SK-N-SH treated with all-trans-retinoic acid at 6 μM for 48 hours (cell line): ENCODE results near the gene KIAA1217.

Source experiments
- ARNTL ChIP-seq: fragments of 450-650 bp; formaldehyde crosslinking; IDR thresholded peaks from 2 replicates; pipeline ENCODE4 v1.5.0; 2020; ENCODE audit warnings: low read depth, mild to moderate bottlenecking, moderate library complexity, borderline replicate concordance
- GLIS3 ChIP-seq: fragments of 250-450 bp; sonication (Bioruptor Pico); IDR thresholded peaks from 2 replicates; pipeline ENCODE4 v1.5.0; 2020; ENCODE audit warnings: mild to moderate bottlenecking, moderate library complexity
- ISL1 ChIP-seq: fragments of 250-450 bp; sonication (Bioruptor Pico); IDR thresholded peaks from 2 replicates; pipeline ENCODE4 v2.1.2; 2022; ENCODE audit warnings: mild to moderate bottlenecking, moderate library complexity
- OSR1 ChIP-seq: fragments of 250-450 bp; sonication (Bioruptor Pico); IDR thresholded peaks from 2 replicates; pipeline ENCODE4 v1.8.0; 2022; ENCODE audit warnings: moderate library complexity, mild to moderate bottlenecking, inconsistent platforms
- PATZ1 ChIP-seq: fragments of 250-450 bp; sonication (Bioruptor Pico); IDR thresholded peaks from 2 replicates; pipeline ENCODE4 v1.8.0; 2020; ENCODE audit warnings: mild to moderate bottlenecking, moderate library complexity, borderline replicate concordance
- PPARA ChIP-seq: fragments of 250-450 bp; sonication (Bioruptor Pico); IDR thresholded peaks from 2 replicates; pipeline ENCODE4 v1.5.0; 2020; ENCODE audit warnings: mild to moderate bottlenecking, borderline replicate concordance
- RARB ChIP-seq: fragments of 250-450 bp; sonication (Bioruptor Pico); IDR thresholded peaks from 2 replicates; pipeline ENCODE4 v1.8.0; 2021; ENCODE audit warnings: mild to moderate bottlenecking, moderate library complexity
- ZFP30 ChIP-seq: fragments of 450-650 bp; formaldehyde crosslinking; IDR thresholded peaks from 2 replicates; pipeline ENCODE4 v1.5.0; 2022; ENCODE audit warnings: mild to moderate bottlenecking, moderate library complexity
- ZNF565 ChIP-seq: fragments of 450-650 bp; formaldehyde crosslinking; conservative IDR thresholded peaks from 2 replicates; pipeline ENCODE4 v1.5.0; 2020; ENCODE audit warnings: low read depth, mild to moderate bottlenecking, moderate library complexity
- TF ChIP-seq, protein P1 (sequence below): fragments of 250-450 bp; sonication (Bioruptor Pico); IDR thresholded peaks from 2 replicates; pipeline ENCODE4 v1.5.1; 2020; ENCODE audit warnings: low read depth, mild to moderate bottlenecking, moderate library complexity
- TF ChIP-seq, protein P2 (sequence below): fragments of 250-450 bp; sonication (Bioruptor Pico); IDR thresholded peaks from 2 replicates; pipeline ENCODE4 v1.8.0; 2021; ENCODE audit warnings: low read depth, mild to moderate bottlenecking, moderate library complexity, borderline replicate concordance

DNA sequence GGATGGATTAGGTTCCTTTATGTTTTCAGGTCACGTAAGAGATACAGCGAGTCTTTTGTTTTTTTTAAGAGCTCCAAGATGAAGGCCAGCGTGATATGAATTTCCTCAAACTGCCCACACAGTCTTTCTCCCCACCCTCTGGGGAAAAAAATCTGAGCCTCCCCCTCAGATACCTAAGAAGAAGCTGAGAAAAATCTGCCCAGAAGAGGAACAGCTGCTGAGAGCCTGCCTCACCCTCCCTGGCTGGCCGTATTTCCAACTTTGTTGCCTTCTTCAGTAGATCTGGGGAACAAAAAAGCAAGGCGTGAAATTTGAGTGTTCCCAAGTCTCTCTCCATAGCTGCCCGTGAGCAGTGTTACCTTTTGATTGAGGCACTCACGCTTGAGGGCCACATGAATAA is 208.1 kb downstream of the KIAA1217 start:
- no peak for TF ChIP-seq ZNF565 (CRISPR knock-in tag)
- no peak for TF ChIP-seq ISL1 (CRISPR knock-in tag)
- no peak for TF ChIP-seq ZFP30
- no peak for TF ChIP-seq PATZ1 (CRISPR knock-in tag)
- TF ChIP-seq GLIS3 (CRISPR knock-in tag), result no peak
- TF ChIP-seq OSR1 (CRISPR knock-in tag), result no peak
- TF ChIP-seq PPARA, result no peak
- no peak for TF ChIP-seq RARB (CRISPR knock-in tag)
- TF ChIP-seq, protein P1, sequence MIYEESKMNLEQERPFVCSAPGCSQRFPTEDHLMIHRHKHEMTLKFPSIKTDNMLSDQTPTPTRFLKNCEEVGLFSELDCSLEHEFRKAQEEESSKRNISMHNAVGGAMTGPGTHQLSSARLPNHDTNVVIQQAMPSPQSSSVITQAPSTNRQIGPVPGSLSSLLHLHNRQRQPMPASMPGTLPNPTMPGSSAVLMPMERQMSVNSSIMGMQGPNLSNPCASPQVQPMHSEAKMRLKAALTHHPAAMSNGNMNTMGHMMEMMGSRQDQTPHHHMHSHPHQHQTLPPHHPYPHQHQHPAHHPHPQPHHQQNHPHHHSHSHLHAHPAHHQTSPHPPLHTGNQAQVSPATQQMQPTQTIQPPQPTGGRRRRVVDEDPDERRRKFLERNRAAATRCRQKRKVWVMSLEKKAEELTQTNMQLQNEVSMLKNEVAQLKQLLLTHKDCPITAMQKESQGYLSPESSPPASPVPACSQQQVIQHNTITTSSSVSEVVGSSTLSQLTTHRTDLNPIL (CRISPR knock-in tag), result no peak
- TF ChIP-seq, protein P2, sequence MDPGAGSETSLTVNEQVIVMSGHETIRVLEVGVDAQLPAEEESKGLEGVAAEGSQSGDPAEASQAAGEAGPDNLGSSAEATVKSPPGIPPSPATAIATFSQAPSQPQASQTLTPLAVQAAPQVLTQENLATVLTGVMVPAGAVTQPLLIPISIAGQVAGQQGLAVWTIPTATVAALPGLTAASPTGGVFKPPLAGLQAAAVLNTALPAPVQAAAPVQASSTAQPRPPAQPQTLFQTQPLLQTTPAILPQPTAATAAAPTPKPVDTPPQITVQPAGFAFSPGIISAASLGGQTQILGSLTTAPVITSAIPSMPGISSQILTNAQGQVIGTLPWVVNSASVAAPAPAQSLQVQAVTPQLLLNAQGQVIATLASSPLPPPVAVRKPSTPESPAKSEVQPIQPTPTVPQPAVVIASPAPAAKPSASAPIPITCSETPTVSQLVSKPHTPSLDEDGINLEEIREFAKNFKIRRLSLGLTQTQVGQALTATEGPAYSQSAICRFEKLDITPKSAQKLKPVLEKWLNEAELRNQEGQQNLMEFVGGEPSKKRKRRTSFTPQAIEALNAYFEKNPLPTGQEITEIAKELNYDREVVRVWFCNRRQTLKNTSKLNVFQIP, result no peak
- TF ChIP-seq ARNTL (CRISPR knock-in tag), result no peak
